ENCODE results near the gene MAN1A2. TPM values are rescaled to one million over a fixed set of nuclear protein-coding genes. Genes with fewer than 3 reads are reported as not detected.
"Not testable (repeated sequence)": the region's sequence is repeated elsewhere in the genome, so short reads cannot be mapped to it uniquely, and the experiment has no call there.

The MAN1A2 gene
- polyA plus RNA-seq, 1 experiment, result 40.7 TPM

- H3K27me3 ChIP-seq (ENCODE audit: control insufficient read depth, insufficient read depth, low read length), result peaks cover 2% of the 10 kb centered on the region
- ChIA-PET POLR2A (interaction anchor here (0.6 kb wide), 1 partner anchor 348 kb away, joined by 7 read pairs; no protein-coding TSS in a partner anchor), CTCF (interaction anchor here (0.9 kb wide), 1 partner anchor 23 kb away, joined by 4 read pairs; no protein-coding TSS in a partner anchor)
- DNase-seq (ENCODE audit: low read depth, low spot score), result no peak
- no peak for TF ChIP-seq CTCF (IDR thresholded peaks at IDR 0.05; ENCODE audit: low read depth, low read length)
- no peak overlapping the region for H3K4me3 ChIP-seq (ENCODE audit: low read depth, low read length)
- no peak overlapping the region for H3K27ac ChIP-seq (ENCODE audit: low read depth, low read length)
- no peaks in the 10 kb centered on the region for H3K9me3 ChIP-seq (ENCODE audit: control insufficient read depth, insufficient read depth, low read length)
Observed at GRCh38 chr1:117346206-117346928, 20.9 kb upstream of the MAN1A2 start.

- no peak for DNase-seq (ENCODE audit: low read depth, low spot score)
- no peak for TF ChIP-seq CTCF (IDR thresholded peaks at IDR 0.05; ENCODE audit: low read depth, low read length)
- ChIA-PET CTCF (interaction anchor here (0.9 kb wide), 1 partner anchor 280 kb away, joined by 3 read pairs; no protein-coding TSS in a partner anchor), POLR2A (no interaction called here)
- Histone ChIP-seq H3K27ac (ENCODE audit: low read depth, low read length) (no peak overlapping the region), H3K4me3 (ENCODE audit: low read depth, low read length) (no peak overlapping the region), H3K9me3 (ENCODE audit: control insufficient read depth, insufficient read depth, low read length) (no peaks in the 10 kb centered on the region), H3K27me3 (ENCODE audit: control insufficient read depth, insufficient read depth, low read length) (peaks cover 2% of the 10 kb centered on the region)
Observed at GRCh38 chr1:117347907-117348306, 19.3 kb upstream of the MAN1A2 start.

- H3K27me3 ChIP-seq (ENCODE audit: control insufficient read depth, insufficient read depth, low read length); H3K9me3 ChIP-seq (ENCODE audit: control insufficient read depth, insufficient read depth, low read length); CTCF ChIA-PET; H3K27ac ChIP-seq (ENCODE audit: low read depth, low read length); H3K4me3 ChIP-seq (ENCODE audit: low read depth, low read length); POLR2A ChIA-PET; DNase-seq (ENCODE audit: low read depth, low spot score): not testable (repeated sequence)
Observed at GRCh38 chr1:117352695-117353094, 14.6 kb upstream of the MAN1A2 start.

GRCh38 chr1:117357833-117358603 is 9.2 kb upstream of the MAN1A2 start:
- DNase-seq (ENCODE audit: low read depth, low spot score); H3K27me3 ChIP-seq (ENCODE audit: control insufficient read depth, insufficient read depth, low read length); H3K27ac ChIP-seq (ENCODE audit: low read depth, low read length); POLR2A ChIA-PET; H3K9me3 ChIP-seq (ENCODE audit: control insufficient read depth, insufficient read depth, low read length); H3K4me3 ChIP-seq (ENCODE audit: low read depth, low read length): not testable (repeated sequence)
- CTCF ChIA-PET, result interaction anchor here (0.7 kb wide), 1 partner anchor 789 kb away, joined by 3 read pairs; no protein-coding TSS in a partner anchor

GRCh38 chr1:117358604-117358887 is 8.7 kb upstream of the MAN1A2 start:
- CTCF ChIA-PET, result interaction anchor here (0.7 kb wide), 1 partner anchor 789 kb away, joined by 3 read pairs; no protein-coding TSS in a partner anchor
- not testable (repeated sequence) for H3K4me3 ChIP-seq (ENCODE audit: low read depth, low read length); DNase-seq (ENCODE audit: low read depth, low spot score)

GRCh38 chr1:117359561-117360289 is 7.5 kb upstream of the MAN1A2 start:
- Histone ChIP-seq H3K9me3 (ENCODE audit: control insufficient read depth, insufficient read depth, low read length) (no peaks in the 10 kb centered on the region), H3K27ac (ENCODE audit: low read depth, low read length) (no peak overlapping the region), H3K27me3 (ENCODE audit: control insufficient read depth, insufficient read depth, low read length) (no peaks in the 10 kb centered on the region), H3K4me3 (ENCODE audit: low read depth, low read length) (no peak overlapping the region)
- CTCF ChIA-PET, result interaction anchor here (1.2 kb wide), 1 partner anchor 75 kb away, joined by 5 read pairs; no protein-coding TSS in a partner anchor
- POLR2A ChIA-PET, result no interaction called here
- no peak for DNase-seq (ENCODE audit: low read depth, low spot score)
- no peak for TF ChIP-seq CTCF (IDR thresholded peaks at IDR 0.05; ENCODE audit: low read depth, low read length)

More at GRCh38 chr1:117358604-117358887, 8.7 kb upstream of the MAN1A2 start:
- POLR2A ChIA-PET; H3K9me3 ChIP-seq (ENCODE audit: control insufficient read depth, insufficient read depth, low read length); H3K27me3 ChIP-seq (ENCODE audit: control insufficient read depth, insufficient read depth, low read length); H3K27ac ChIP-seq (ENCODE audit: low read depth, low read length): not testable (repeated sequence)

All from AG04450 (cell line).